Activated CD8-positive, alpha-beta memory T cell treated with anti-CD3 and anti-CD28 coated beads, Interleukin-2, amount 50 U/mL, for 1 hour (primary cell): ENCODE measurements around the gene ZNF195.
"Not testable (repeated sequence)": the region's sequence is repeated elsewhere in the genome, so short reads cannot be mapped to it uniquely, and the experiment has no call there.

ENCODE experiments used
- DNase-seq: peaks from one replicate; pipeline ENCODE4 v3.0.0-alpha.2; 2020; ENCODE audit errors: extremely low read depth

Gene ZNF195

DNA sequence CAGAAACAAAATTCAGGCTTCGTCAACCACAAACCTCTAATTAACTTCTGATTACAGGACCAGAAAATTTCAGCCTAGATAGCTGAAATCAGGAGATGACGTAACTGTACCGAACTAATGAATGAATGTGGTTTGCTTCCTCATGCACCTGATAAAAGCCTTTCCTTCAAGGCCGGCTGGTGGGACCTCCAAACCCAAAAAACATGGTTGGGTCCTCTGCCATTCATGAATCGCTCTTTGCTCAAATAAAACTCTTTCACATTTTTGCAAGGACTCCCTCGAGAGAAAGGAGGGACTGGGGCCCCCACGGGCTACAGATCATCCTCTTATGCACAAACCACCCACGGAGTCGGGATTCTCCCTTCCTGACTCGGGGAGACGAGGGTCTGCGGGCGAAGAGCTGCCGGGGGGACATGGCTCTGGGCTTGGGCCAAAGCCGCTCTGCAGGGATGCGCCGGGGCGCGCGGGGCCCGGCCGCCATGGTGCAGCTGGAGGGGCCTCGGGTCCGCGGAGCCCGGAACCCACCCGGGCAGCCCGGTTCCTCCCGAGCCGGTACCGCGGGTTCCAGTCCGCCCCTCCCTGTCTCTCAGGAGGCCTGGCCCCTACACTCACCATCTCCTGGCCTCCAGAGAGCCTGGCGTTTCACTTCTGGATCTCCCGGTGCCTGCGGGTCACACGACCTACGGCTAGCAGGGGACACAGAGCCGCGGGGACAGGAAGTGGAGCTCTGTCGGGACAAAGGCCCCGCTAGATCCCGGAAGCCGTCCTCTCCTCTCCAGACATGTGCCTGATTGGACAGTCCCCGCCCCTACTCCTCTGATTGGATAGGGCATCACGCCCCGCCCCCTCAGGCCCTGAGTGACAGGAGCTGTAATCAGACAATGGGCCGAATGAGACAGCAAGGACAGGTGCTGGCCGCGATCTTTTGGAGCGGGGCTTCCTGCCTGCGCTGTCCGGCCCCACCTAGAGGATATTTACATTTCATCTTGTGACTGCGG lies at the start of gene ZNF195:
TSS of gene ZNF195 (minus strand) at position 721 of the 998 bp plus-strand sequence. CDS start at position 615, 106 bp downstream.
- peak; percentile 94 for DNase-seq

DNA sequence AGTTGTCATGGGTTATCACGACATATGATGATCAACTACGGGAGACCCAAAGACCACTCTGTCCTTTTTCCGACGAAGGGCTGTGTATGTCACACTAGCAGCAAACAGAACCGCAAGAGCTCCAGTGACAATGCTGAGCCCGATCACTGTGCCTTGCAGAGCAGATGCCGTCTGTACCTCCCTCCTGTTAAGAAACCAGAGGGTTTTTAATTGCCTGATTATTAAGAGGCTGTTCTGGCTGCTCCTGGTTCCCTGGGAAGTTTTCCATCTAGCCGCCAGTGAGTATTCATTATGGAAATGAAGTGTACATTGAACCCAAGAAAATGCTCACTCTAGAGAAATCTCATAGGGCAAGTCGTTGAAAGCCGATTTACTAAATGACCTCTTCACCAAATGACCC lies 49.1 kb upstream of the ZNF195 start:
- DNase-seq, result not testable (repeated sequence)

DNA sequence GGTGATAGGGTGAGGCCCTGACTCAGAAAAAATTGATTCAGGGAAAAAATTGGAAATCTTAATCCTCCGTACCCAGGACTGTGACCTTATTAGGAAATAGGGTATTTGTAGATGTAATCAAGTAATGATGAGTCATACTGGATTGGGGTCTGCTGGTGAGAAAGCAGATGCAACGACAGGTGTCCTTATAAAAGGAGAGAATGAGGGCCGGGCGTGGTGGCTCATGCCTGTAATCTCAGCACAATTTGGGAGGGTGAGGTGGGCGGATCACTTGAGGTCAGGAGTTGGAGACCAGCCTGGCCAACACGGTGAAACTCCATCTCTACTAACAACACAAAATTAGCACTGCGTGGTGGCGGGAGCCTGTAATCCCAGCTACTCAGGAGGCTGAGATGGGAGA lies 47.6 kb upstream of the ZNF195 start:
- DNase-seq, result not testable (repeated sequence)

DNA sequence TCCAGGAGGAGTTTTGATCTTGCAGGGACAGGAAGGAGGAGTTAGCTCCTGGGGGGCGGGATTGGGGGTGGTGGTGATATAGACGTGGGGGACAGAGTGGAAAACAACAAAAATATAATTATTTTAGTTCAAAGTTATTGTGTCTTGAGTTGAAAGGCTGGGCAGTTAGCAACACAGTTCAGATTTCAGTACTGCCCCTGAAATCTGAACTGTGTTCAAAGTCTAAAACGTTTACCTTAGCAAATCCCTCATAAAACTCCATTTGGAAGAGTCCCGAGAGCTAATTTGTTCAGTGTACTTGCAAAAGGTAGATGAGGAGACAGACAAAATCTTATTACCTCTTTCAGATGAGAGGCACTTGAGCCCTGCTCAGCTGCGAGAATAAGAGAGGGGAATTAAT lies 45.0 kb upstream of the ZNF195 start:
- DNase-seq, result not testable (repeated sequence)

DNA sequence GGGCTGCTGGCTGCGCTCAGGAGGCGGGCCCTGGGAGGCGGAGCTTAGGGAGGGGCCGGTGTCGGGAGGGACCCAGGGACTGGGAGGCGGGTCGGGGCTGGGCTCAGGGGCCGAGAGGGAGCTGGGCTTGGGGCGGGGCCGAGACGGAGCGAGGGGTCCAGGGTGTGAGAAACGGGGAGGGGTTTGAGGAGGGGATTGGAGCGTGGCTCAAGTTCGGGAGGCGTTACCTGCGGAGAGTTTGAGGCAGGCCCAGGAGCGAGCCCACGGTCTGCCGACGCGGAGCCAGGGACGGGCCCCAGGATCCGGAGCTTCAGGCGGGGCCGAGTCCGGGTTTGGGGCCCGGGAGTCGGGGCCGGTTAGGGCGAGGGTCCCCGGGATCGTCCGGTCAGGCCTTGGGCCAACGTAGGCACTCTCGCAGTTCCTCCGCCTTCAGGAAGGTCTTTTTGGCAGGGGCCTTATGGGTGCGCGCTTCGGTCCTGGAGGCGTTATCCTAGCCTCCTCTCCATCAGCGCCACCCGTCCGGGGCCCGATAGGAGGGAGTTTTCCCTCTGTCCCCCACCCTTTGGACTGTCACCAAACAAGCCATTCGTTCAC lies 44.3 kb upstream of the ZNF195 start:
- DNase-seq, result not testable (repeated sequence)

DNA sequence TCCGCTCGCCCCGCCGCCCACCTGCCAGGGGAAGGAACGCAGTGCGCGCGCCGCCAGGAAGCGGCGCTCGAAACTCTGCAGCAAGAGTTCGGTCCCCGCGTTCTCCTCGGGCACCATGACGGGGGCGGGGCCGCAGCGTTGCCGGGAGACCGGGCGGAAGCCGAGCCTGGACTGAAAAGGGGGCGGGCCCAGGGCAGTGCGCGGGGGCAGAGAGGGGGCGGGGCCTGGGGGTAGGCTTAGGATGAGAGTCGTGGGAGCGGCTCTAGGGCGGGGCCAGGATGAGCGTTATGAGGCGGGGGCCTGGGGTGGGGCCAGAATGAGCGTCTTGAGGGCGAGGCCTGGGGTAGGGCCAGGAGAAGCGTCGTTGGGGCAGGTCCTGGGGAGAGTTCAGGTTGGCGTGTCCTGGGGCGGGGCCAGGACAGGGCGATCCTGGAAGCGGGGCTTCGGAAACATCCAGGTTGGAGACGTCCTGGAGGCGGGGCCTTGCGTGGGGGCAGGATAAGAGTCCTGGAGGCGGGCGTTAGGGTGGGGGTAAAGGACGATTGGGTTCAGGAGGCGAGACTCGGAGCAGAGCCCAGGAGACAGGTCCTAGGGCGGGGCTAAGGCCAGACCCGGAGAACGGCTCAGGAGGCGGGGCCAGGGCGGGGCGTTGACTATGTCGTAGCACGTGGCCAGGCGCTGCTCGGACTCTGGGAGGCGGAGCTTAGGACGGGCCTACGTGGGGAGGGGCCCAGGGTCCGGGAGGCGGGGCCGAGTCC lies 43.6 kb upstream of the ZNF195 start:
- DNase-seq, result peak; percentile 85

DNA sequence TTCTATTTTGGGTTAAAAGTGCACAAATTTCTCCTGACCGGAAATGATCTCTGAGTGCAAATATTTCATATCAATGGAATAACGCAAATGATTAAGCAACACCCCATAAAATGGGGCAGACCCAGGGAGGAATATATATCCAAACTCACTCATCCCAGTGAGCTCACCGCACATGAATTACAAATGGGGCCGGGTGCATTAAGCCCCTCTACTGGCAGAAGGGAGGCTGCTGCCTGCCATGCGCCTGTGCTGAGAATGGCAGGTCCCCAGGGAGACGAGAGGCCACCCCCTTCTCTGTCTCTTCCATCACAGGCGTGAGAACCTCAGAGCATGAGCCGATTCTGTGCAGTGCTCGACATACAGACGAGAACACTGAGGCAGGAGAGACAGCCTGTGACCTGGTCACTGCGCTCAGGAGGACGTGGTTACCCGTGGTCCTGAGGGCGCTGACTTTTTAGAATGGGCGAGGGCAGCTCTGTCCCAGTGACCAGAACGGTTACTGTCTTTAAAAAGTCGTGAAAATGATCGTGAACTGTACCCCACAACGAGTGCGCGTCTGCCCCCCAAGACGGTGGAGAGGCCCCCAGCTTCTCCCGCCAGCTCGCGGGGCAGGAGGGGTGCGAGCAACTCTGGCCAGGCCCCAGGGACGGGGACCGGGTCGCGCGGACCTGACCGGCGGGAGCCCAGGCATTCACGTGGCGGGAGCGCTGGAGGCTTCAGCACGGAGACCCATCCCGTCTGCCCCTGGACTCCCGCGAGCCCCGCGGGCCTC lies 42.8 kb upstream of the ZNF195 start:
- not testable (repeated sequence) for DNase-seq

DNA sequence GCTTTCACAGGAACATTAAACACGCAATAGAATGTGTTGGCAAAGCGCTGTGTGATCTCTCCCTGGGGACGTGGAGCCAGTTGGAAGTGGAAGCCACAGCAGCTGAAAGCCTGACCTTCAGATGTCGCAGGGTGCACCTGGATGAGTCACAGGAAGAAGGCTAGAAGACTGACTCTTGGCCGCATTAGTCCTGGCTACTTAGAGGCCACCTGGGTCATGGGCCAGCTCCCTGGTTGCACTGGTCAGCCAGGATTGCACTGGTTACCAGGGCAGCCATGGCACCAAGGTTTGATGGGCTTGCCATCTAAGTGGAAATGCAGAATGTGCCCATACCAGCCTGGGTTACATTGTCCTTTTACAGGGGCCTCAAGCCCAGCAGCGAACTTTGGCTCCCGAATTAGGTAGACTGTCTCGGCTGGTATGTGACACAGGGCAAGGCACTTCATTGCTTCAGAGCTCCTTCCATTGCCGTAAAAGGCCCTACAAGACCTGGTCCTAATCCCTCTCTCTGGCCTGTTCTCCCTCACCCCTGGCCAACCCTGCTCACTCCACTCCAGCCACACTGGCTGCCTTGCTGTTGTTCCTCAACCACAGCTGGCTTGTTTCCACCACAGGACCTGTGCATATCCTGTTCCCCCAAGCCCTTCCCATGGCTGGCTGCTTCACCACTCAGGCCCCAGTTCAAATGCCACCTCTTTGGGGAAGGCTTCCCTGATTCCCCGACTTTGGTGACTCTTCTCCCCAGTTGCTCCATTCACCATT lies 41.5 kb upstream of the ZNF195 start:
- DNase-seq, result not testable (repeated sequence)

DNA sequence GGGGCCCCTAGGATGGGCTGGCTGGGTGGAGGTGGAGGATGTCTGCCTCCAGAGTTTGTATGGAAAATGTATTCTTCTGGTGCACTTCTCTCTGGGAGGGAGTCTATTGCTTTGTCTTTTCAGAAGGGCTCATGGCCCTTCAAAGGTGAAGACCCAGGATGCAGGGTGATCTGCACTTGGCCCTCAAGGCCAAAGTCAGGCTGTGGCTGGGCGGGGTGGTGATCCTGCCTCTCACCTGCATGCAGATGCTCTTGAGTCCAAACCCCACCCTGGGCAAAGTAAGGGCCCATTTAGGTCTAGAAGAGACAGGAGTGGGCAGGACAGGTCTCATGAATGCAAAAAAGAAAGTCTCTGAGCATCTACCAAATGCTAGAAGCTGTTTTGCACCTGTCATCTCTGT lies 40.5 kb upstream of the ZNF195 start:
- DNase-seq, result not testable (repeated sequence)

DNA sequence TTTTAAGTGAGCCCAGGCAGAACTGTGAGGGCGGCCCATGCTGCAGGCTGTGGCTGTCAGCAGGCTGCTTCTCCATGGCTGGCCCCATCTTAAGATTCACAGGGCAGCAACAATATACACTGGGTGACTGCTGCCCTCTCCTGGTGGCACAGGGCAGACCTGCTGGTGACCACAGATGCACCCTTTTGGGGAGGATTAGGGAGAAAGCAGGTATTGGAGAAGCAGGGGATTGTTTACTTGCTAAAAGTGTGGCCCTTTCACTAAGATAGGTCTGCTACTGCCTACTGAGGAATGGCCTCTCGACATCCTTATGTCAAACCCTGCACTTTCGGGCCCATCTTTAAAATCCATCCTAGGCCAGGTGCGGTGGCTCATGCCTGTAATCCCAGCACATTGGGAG lies 38.1 kb upstream of the ZNF195 start:
- peak; percentile 19 for DNase-seq

DNA sequence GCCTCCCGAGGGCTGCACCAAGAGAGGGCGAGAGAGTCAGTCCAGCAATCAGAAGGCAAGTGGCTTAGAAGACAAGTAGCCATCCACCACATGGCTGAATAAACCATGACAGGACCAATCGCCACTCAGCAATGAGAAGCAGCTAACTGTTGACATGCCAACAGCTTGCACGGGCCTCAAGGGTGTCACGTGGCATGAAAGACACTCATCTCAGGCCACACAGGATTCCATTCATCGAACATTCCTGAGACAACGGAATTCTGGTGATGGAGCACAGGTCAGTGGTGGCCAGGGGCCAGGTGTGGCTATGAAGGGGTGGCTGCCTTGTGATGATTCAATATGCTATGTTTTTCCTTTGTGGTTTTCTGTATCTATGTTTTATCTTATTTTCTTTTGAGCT lies 36.4 kb upstream of the ZNF195 start:
- not testable (repeated sequence) for DNase-seq

DNA sequence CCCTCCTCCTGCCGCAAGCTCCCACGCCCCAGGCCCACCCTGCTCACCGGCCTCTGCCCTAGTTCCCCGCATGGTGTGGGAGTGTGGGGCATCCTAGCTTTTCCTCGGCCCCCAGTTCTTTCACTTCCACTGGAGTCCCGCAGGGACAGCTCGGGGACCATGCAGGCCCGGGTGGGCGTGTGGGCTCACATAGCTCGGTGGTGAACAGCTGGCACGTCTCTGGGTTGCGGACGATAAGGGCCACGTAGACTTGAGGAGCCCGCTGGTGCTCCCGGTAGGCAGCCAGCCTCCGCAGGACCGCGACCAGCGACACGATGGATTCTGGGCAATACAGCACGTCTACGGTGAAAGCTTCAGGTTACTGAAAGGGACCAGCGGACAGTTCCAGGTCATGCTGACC lies 34.7 kb upstream of the ZNF195 start:
- DNase-seq, result not testable (repeated sequence)

DNA sequence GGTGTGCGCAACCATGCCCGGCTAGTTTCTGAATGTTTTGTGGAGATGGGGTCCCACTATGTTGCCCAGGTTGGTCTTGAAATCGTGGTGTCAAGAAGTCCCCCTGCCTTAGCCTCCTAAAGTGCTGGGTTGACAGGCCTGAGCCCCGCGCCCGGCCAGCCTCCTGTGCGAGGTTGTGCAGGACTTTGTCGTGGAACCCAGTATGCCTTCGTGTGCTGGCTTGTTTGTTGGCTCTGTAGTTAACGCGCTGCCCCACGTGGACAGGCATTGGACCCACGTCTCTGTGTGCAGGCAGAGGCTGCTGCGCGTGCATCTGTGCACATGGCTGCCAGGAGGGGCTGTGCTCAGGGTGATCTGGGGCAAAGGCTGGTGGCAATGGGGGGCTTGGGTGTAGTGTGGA lies 33.9 kb upstream of the ZNF195 start:
- DNase-seq, result no peak

DNA sequence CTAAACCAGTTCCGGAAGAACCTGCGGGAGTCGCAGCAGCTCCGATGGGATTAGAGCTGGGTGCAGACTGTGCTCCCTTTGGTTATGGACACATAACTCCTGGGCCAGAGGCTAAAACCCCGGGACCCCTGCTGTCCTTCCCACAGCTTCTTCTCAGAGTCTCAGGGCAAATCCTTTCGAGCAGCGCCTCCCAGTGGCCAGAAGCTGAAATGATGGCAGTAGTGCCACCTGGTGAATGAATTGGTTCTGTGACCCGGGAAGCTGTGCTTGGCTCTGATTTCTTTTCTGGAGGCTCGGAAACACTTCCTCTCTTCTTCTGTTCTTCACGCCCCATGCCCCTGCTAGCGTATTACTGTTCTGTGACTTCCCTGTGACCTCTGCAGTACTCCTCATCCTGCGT lies 29.8 kb upstream of the ZNF195 start:
- DNase-seq, result peak; percentile 25

DNA sequence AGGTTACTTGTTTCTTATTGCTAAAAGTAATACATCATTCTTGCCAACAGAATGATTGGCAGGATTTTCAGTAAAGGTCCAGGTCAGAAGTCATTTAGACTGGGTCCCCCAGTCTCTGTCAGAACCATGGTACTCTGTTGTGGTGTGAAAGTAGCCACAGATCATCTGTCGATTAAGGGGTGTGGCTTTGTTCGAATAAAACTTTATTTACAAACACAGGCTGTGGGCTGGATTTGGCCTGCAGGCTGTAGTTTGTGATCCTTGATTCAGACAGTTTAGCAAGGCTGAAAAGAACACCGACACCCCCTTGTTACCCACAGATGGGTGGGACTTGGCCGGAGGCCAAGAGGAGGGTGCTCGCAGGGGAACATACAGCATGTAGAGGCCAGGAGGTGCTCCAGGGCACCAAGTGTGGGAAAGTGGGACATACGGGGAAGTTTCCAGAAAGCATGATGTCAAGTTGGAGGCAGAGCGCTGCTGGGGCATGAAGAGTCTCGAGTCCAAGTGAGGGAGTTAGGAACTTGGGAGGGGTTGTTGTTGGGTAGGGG lies 29.2 kb upstream of the ZNF195 start:
- DNase-seq, result not testable (repeated sequence)

DNA sequence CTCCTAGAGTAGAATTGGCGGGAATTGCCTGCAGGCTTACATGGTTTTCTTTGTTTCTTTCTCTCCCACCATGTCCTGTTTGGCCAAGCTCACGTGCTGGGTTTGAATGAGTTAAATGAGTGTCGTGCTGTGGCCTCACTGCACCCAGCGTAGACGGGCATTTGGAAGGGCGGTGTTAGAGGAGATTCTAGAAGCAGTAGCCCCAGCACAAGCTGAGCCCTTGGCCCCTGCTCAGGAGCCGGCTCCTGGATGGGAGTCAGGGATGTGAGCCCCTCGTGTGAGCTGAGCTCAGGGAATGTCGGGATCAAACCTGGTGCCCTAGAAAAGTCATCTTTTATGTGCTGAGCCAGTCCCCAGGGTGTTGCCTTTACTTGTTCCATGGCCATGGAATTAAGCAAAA lies 28.0 kb upstream of the ZNF195 start:
- not testable (repeated sequence) for DNase-seq

DNA sequence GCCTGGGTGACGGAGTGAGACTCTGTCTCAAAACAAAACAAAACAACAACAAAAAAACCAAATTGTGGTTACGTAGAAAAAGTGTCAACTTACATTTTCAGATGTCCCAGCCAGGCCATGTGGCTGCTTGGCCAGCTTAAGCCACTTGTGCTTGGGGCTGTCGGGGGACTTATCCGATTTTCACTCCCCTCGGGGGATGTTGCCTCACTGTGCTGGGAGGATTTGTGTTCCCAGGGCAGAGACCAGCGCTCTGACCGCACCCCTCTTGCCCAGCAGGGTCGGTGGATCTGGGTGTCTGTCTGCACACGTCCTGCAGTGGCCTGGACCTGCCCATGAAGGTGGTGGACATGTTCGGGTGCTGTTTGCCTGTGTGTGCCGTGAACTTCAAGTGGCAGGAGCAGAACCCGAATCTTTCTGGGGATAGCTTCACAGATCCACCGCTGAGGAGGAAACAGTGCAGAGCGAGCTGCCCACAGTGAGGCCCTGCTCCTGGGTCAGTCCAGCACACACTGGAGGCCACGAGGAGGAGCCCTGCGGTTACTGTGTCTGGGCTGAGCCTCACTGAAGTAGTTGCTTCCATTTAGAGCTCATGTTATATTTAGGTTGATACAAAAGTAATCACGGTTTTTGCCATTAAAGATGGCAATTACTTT lies 27.4 kb upstream of the ZNF195 start:
- DNase-seq, result not testable (repeated sequence)

DNA sequence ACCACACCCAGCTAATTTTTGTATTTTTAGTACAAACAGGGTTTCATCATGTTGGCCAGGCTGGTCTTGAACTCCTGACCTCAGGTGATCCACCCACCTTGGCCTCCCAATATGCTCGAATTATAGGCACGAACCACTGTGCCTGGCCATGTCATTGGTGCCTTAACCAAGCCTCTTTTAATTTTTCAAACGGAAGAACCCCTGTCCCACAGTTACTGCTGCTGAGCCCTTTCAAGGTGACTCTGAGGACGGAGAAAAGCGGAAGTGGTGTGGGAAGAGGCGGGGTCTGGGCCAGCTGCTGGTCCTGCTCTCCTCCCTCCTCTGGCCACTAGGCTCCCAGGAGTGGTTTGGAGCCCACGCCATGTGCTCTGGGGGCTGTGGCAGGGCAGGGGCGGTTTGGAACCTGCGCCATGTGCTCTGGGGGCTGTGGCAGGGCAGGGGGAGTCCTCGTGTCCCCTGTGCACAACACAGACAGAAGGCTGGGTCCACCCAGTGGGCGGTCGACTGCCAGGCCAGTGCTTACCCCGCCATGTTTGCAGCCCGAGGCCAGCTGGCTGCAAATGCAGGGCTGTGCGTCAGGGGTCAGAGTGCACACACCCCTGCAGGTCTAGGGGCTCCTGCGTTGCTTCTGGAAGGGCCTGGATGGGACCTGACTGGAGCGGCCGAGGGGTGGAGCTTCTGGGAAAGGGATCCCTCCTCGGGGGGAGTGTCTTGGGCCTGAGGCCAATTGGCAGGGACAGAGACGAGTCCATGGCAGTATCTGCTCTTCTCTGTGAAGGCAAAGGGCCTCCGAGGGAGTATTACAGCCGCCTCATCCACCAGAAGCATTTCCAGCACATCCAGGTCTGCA lies 25.4 kb upstream of the ZNF195 start:
- DNase-seq, result not testable (repeated sequence)

DNA sequence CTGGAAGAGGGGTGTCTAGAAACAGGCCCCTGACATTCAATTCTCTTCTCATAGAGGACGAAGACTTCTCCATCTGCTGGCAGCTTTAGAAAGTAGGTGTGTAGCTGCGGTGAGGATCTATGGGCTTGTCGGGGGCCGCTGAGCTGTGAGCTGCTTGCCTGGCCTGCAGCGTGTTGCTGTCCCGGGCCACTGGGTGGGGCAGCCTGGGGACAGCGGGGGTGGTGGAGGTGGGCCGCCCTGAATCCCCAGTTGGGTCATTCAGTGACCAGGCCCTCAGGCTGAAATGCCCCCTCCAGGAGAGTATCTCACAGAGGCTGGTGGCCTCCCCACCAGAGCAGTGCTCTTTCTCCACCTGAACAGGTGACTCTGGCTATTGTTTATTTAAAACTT lies 23.9 kb upstream of the ZNF195 start:
- not testable (repeated sequence) for DNase-seq
